HEK293T (cell line): ENCODE data around the gene PPP2R3A.

Experiments
- CTCF ChIA-PET: fragments of 350-600 bp; formaldehyde crosslinking; extraction: SDS; loops from one replicate; lab custom pipeline; 2021; ENCODE audit warnings: antibody characterized with exemption, inconsistent platforms; lab: Yijun Ruan, JAX
- POLR2A ChIA-PET: fragments of 350-600 bp; formaldehyde crosslinking; extraction: SDS; loops from one replicate; lab custom pipeline; 2020; ENCODE audit warnings: antibody characterized with exemption, inconsistent platforms; lab: Yijun Ruan, JAX
- DNase-seq: peaks from one replicate; pipeline ENCODE4 v3.0.0; 2012; ENCODE audit warnings: mixed read lengths; ENCODE audit errors: extremely low spot score
- ARNT ChIP-seq: fragments of 450-650 bp; IDR thresholded peaks from 2 replicates; pipeline ENCODE4 v1.6.1; 2017; ENCODE audit warnings: mild to moderate bottlenecking
- BHLHE40 ChIP-seq: fragments of 450-650 bp; IDR thresholded peaks from 2 replicates; pipeline ENCODE4 v1.6.1; 2016; ENCODE audit warnings: mild to moderate bottlenecking, moderate library complexity, borderline replicate concordance
- CTBP1 ChIP-seq: fragments of 450-650 bp; IDR thresholded peaks from 2 replicates; pipeline ENCODE4 v1.6.1; 2016; ENCODE audit warnings: borderline replicate concordance
- ELF4 ChIP-seq: fragments of 450-650 bp; IDR thresholded peaks from 2 replicates; pipeline ENCODE4 v1.6.1; 2017; ENCODE audit warnings: antibody characterized with exemption
- FOXA1 ChIP-seq: fragments of 450-650 bp; IDR thresholded peaks from 2 replicates; pipeline ENCODE4 v1.6.1; 2016; ENCODE audit warnings: mild to moderate bottlenecking
- FOXK2 ChIP-seq: fragments of 450-650 bp; IDR thresholded peaks from 2 replicates; pipeline ENCODE4 v1.6.1; 2016; ENCODE audit warnings: mild to moderate bottlenecking
- FOXM1 ChIP-seq: fragments of 450-650 bp; IDR thresholded peaks from 2 replicates; pipeline ENCODE4 v1.6.1; 2017; ENCODE audit warnings: mild to moderate bottlenecking, borderline replicate concordance
- HDGF ChIP-seq: fragments of 450-650 bp; IDR thresholded peaks from 2 replicates; pipeline ENCODE4 v1.6.1; 2017; ENCODE audit warnings: antibody characterized with exemption, borderline replicate concordance
- L3MBTL2 ChIP-seq: fragments of 450-650 bp; conservative IDR thresholded peaks from 2 replicates; pipeline ENCODE4 v1.6.1; 2016; ENCODE audit warnings: mild to moderate bottlenecking
- LEF1 ChIP-seq: fragments of 450-650 bp; IDR thresholded peaks from 2 replicates; pipeline ENCODE4 v1.6.1; 2017; ENCODE audit warnings: mild to moderate bottlenecking, borderline replicate concordance
- NFRKB ChIP-seq: fragments of 450-650 bp; IDR thresholded peaks from 2 replicates; pipeline ENCODE4 v1.6.1; 2016; ENCODE audit warnings: mild to moderate bottlenecking, moderate library complexity
- PKNOX1 ChIP-seq: fragments of 450-650 bp; IDR thresholded peaks from 2 replicates; pipeline ENCODE4 v1.6.1; 2016
- SP1 ChIP-seq: fragments of 450-650 bp; IDR thresholded peaks from 2 replicates; pipeline ENCODE4 v1.6.1; 2017
- SUZ12 ChIP-seq: fragments of 450-650 bp; IDR thresholded peaks from 2 replicates; pipeline ENCODE4 v1.6.1; 2016; ENCODE audit warnings: mild to moderate bottlenecking
- TARDBP ChIP-seq: fragments of 450-650 bp; IDR thresholded peaks from 2 replicates; pipeline ENCODE4 v1.6.1; 2016
- ZNF384 ChIP-seq: fragments of 450-650 bp; IDR thresholded peaks from 2 replicates; pipeline ENCODE4 v1.6.1; 2016

PPP2R3A gene

GRCh38 chr3:135975053-135975452, 9.5 kb downstream of the PPP2R3A start:
- POLR2A ChIA-PET, result interaction anchor here (0.6 kb wide), 1 partner anchor 10 kb away, joined by 3 read pairs; the partner anchor contains the start of gene PPP2R3A
- no peak for TF ChIP-seq CTBP1
- no peak for TF ChIP-seq BHLHE40
- TF ChIP-seq LEF1, result no peak
- TF ChIP-seq SUZ12, result no peak
- no peak for DNase-seq
- CTCF ChIA-PET, result no interaction called here

GRCh38 chr3:135975536-135975935, 10.0 kb downstream of the PPP2R3A start:
- ChIA-PET POLR2A (no interaction called here), CTCF (no interaction called here)
- no peak for DNase-seq
- no peak for TF ChIP-seq CTBP1
- no peak for TF ChIP-seq FOXA1
- TF ChIP-seq FOXM1, result no peak
- TF ChIP-seq SP1, result no peak
- TF ChIP-seq LEF1, result no peak
- TF ChIP-seq ARNT, result no peak
- no peak for TF ChIP-seq PKNOX1

- no peak for DNase-seq
- ChIA-PET CTCF (no interaction called here), POLR2A (no interaction called here)
- no peak for TF ChIP-seq ELF4
- TF ChIP-seq FOXM1, result no peak
- no peak for TF ChIP-seq NFRKB
- no peak for TF ChIP-seq L3MBTL2
- TF ChIP-seq SUZ12, result no peak
- TF ChIP-seq HDGF, result no peak
- TF ChIP-seq ARNT, result no peak
- no peak for TF ChIP-seq SP1
- TF ChIP-seq FOXA1, result no peak
- TF ChIP-seq FOXK2, result no peak
- TF ChIP-seq BHLHE40, result no peak
- TF ChIP-seq CTBP1, result no peak
- no peak for TF ChIP-seq ZNF384
- no peak for TF ChIP-seq LEF1
- no peak for TF ChIP-seq TARDBP
- no peak for TF ChIP-seq PKNOX1
Observed at GRCh38 chr3:135980343-135980742, 14.8 kb downstream of the PPP2R3A start.

GRCh38 chr3:135981701-135982403, 16.3 kb downstream of the PPP2R3A start:
- CTCF ChIA-PET, result no interaction called here
- POLR2A ChIA-PET, result no interaction called here
- no peak for DNase-seq
- TF ChIP-seq SUZ12, result no peak
- no peak for TF ChIP-seq PKNOX1
- no peak for TF ChIP-seq ELF4
- no peak for TF ChIP-seq FOXK2
- TF ChIP-seq L3MBTL2, result no peak
- TF ChIP-seq FOXM1, result no peak
- TF ChIP-seq FOXA1, result no peak
- no peak for TF ChIP-seq HDGF
- no peak for TF ChIP-seq LEF1
- TF ChIP-seq ARNT, result no peak

GRCh38 chr3:135982404-135982761, 16.9 kb downstream of the PPP2R3A start:
- DNase-seq, result no peak
- ChIA-PET POLR2A (no interaction called here), CTCF (no interaction called here)
- TF ChIP-seq ARNT, result no peak
- TF ChIP-seq SUZ12, result no peak
- TF ChIP-seq HDGF, result no peak
- no peak for TF ChIP-seq FOXA1
- TF ChIP-seq PKNOX1, result no peak
- no peak for TF ChIP-seq LEF1
- TF ChIP-seq TARDBP, result no peak
- no peak for TF ChIP-seq ZNF384
- TF ChIP-seq ELF4, result no peak
- no peak for TF ChIP-seq FOXK2
- no peak for TF ChIP-seq BHLHE40
- TF ChIP-seq L3MBTL2, result no peak
- TF ChIP-seq SP1, result no peak
- TF ChIP-seq CTBP1, result no peak
- TF ChIP-seq NFRKB, result no peak
- no peak for TF ChIP-seq FOXM1

- TF ChIP-seq SP1, result no peak
- ChIA-PET POLR2A (no interaction called here), CTCF (no interaction called here)
- DNase-seq, result no peak
Observed at GRCh38 chr3:135982922-135983581, 17.5 kb downstream of the PPP2R3A start.
